Epithelial cell of prostate (primary cell): ENCODE results near the gene PTPRB.
A peak's percentile ranks its signal among the peaks of the same experiment; 100 is the strongest.
"Not testable (repeated sequence)": the region's sequence is repeated elsewhere in the genome, so short reads cannot be mapped to it uniquely, and the experiment has no call there.

Experiments
- DNase-seq: peaks from one replicate; pipeline ENCODE4 v3.0.0-alpha.2; 2011; ENCODE audit warnings: low read depth, low spot score
- H3K27ac ChIP-seq: fragments of 450-650 bp; 2 replicates; pipeline ENCODE4 v1.5.1; 2017; ENCODE audit warnings: mild to moderate bottlenecking

The PTPRB gene

GRCh38 chr12:70555081-70555480 lies 82.1 kb downstream of the PTPRB start:
- DNase-seq, result no peak
- no peak overlapping the region for H3K27ac ChIP-seq

- no peak overlapping the region for H3K27ac ChIP-seq
- DNase-seq, result no peak
Observed at GRCh38 chr12:70553391-70553859, 83.8 kb downstream of the PTPRB start.

- DNase-seq, result no peak
- no peak overlapping the region for H3K27ac ChIP-seq
Observed at GRCh38 chr12:70551731-70552130, 85.5 kb downstream of the PTPRB start.

GRCh38 chr12:70550180-70550577 lies 87.0 kb downstream of the PTPRB start:
- DNase-seq, result no peak
- no peak overlapping the region for H3K27ac ChIP-seq

- peak overlapping the region; percentile 45 for H3K27ac ChIP-seq
- DNase-seq, result no peak
Observed at GRCh38 chr12:70549340-70550179, 87.7 kb downstream of the PTPRB start.

- peak overlapping the region; percentile 27 for H3K27ac ChIP-seq
- no peak for DNase-seq
Observed at GRCh38 chr12:70543444-70543843, 93.8 kb downstream of the PTPRB start.

GRCh38 chr12:70540996-70541395 lies 96.2 kb downstream of the PTPRB start:
- H3K27ac ChIP-seq, result no peak overlapping the region
- no peak for DNase-seq

- no peak overlapping the region for H3K27ac ChIP-seq
- DNase-seq, result no peak
Observed at GRCh38 chr12:70536650-70537049, 100.6 kb downstream of the PTPRB start.

GRCh38 chr12:70535896-70536374 lies 101.3 kb downstream of the PTPRB start:
- H3K27ac ChIP-seq, result no peak overlapping the region
- no peak for DNase-seq

GRCh38 chr12:70534466-70534865 lies 102.8 kb downstream of the PTPRB start:
- no peak overlapping the region for H3K27ac ChIP-seq
- DNase-seq, result no peak

- no peak overlapping the region for H3K27ac ChIP-seq
- no peak for DNase-seq
Observed at GRCh38 chr12:70529647-70530046, 107.6 kb downstream of the PTPRB start.

GRCh38 chr12:70520847-70521246 lies 116.4 kb downstream of the PTPRB start:
- no peak for DNase-seq
- H3K27ac ChIP-seq, result peak overlapping the region; percentile 39

- DNase-seq, result no peak
- H3K27ac ChIP-seq, result no peak overlapping the region
Observed at GRCh38 chr12:70513426-70513825, 123.8 kb downstream of the PTPRB start.

- DNase-seq, result no peak
- H3K27ac ChIP-seq, result no peak overlapping the region
Observed at GRCh38 chr12:70508178-70508577, 129.1 kb downstream of the PTPRB start.

- DNase-seq, result no peak
- no peak overlapping the region for H3K27ac ChIP-seq
Observed at GRCh38 chr12:70507442-70507841, 129.8 kb downstream of the PTPRB start.

GRCh38 chr12:70497508-70497907 lies 139.7 kb downstream of the PTPRB start:
- no peak for DNase-seq
- H3K27ac ChIP-seq, result no peak overlapping the region

GRCh38 chr12:70492904-70493303 lies 144.3 kb downstream of the PTPRB start:
- not testable (repeated sequence) for DNase-seq, H3K27ac ChIP-seq

- not testable (repeated sequence) for DNase-seq, H3K27ac ChIP-seq
Observed at GRCh38 chr12:70490928-70491327, 146.3 kb downstream of the PTPRB start.

GRCh38 chr12:70487440-70487839 lies 149.8 kb downstream of the PTPRB start:
- DNase-seq, result no peak

GRCh38 chr12:70486588-70486987 lies 150.6 kb downstream of the PTPRB start:
- no peak for DNase-seq
- no peak overlapping the region for H3K27ac ChIP-seq

More at GRCh38 chr12:70487440-70487839, 149.8 kb downstream of the PTPRB start:
- no peak overlapping the region for H3K27ac ChIP-seq

GRCh38 chr12:70485704-70486103 lies 151.5 kb downstream of the PTPRB start:
- no peak overlapping the region for H3K27ac ChIP-seq

GRCh38 chr12:70484464-70484863 lies 152.8 kb downstream of the PTPRB start:
- DNase-seq, result no peak
- H3K27ac ChIP-seq, result no peak overlapping the region

More at GRCh38 chr12:70485704-70486103, 151.5 kb downstream of the PTPRB start:
- no peak for DNase-seq
